Left renal pelvis (tissue), 4 donors: ENCODE data around the gene RBM15. TPM values are rescaled to one million over a fixed set of nuclear protein-coding genes. Genes with fewer than 3 reads are reported as not detected.

Experiments used
- DNase-seq, 4 donors: peaks; one replicate each; pipeline ENCODE4 v3.0.0-alpha.2; 2013; ENCODE audit warnings: low read depth in 4 of 4, low spot score in 3 of 4
- polyA plus RNA-seq, 4 donors: library from polyadenylated mRNA; unstranded; fragments of 120-200 nt; gene quantifications; one replicate each; pipeline ENCODE4 v1.2.1, GENCODE V29; 2013; ENCODE audit not compliant: insufficient read length in 4 of 4

Gene RBM15
- polyA plus RNA-seq, 4 donors, result 10.0 to 13.4 (median 10.3) TPM

DNA sequence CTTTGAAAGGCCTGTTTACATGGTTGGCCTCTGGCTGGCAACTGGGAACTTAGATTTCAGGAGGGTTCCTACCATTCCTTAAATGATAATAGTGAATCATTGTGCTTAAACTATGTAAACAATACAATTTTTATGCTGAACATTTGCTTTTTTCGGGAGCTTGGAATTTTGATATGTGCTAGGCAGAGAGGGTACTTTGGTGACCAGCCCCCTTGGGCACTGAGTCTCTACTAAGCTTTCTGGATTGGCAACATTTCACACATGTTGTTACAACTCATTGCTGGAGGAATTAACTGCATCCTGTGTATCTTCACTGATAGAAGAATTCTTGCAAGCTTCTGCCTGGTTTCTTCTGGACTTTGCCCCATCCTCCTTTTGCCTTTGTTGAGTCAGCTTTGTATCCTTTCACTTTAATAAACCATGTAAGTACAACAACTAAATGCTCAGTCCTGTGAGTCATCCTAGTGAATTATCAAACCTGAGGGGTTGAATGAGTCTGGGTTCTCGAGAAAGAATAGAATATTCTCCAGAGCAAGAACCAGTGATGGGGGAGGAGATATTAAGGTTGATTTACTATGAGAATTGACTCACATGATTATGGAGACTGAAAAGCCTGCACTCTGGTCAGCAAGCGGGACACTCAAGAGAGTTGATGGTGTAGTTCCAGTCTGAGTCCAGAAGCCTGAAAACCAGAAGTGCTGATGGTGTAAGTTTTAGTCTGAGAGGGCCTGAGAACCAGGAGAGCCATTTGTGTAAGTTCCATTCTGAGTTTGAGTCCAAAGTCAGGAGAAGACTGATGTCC is 54.7 kb downstream of the RBM15 start:
- DNase-seq, result peak in 1 of 4 donors; percentile 20

DNA sequence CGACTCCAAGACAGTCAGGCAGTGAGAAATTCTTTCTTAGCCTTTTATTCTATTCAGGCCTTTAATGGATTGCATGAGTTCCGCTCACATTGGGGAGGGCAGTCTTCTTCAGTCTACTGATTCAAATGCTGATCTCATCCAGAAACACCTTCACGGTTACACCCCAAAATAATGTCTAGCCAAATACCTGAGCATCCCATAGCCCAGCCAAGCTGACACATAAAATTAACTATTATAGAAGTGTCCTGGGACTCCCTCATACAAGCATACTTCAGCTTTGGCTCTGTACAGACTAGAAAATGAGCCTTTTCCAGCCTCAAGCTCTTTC is 55.3 kb downstream of the RBM15 start:
- DNase-seq, result no peak

Other genes with a start within 250 kb of the RBM15 start
- gene UBL4B, start 226.9 kb upstream of the RBM15 start, polyA plus RNA-seq, result not detected
- under 1 TPM; 0.08 to 0.92 (median 0.77) TPM for gene SLC6A17, start 188.9 kb upstream of the RBM15 start, polyA plus RNA-seq
- gene KCNC4, start 129.1 kb upstream of the RBM15 start, polyA plus RNA-seq, result 1 to 10 TPM; 2.5 to 6.5 (median 4.7) TPM
- 10 to 100 TPM; 14.2 to 97.3 (median 71.0) TPM for gene SLC16A4, start 51.6 kb downstream of the RBM15 start, polyA plus RNA-seq
- 100 to 1,000 TPM; 106 to 284 (median 260) TPM for gene LAMTOR5, start 68.3 kb downstream of the RBM15 start, polyA plus RNA-seq
- gene PROK1, start 111.8 kb downstream of the RBM15 start, polyA plus RNA-seq, result under 1 TPM in 3 of 4 donors, not detected in 1; 0.11 to 0.96 (median 0.34) TPM
- gene KCNA10, start 179.8 kb downstream of the RBM15 start, polyA plus RNA-seq, result not detected